Measurements from ENCODE around the gene SOX10. TPM values are rescaled to one million over a fixed set of nuclear protein-coding genes. Genes with fewer than 3 reads are reported as not detected.

The SOX10 gene
- total and polyA plus RNA-seq, 8 donors = 0.06 to 0.96 (median 0.30) TPM

- DNase-seq (no peak), FAIRE-seq (no peak), ATAC-seq (no peak)
- no peak for TF ChIP-seq CTCF (IDR thresholded peaks at IDR 0.05)
- Histone ChIP-seq H3K27me3 (no peaks in the 10 kb centered on the region), H3K4me1 (peaks cover 0 to 3% (median 0%) of the 10 kb centered on the region in 3 donors), H3K9me3 (no peaks in the 10 kb centered on the region), H3K27ac (no peak overlapping the region), H3K36me3 (no peaks in the 10 kb centered on the region), H3K4me3 (no peak overlapping the region)
- WGBS, 2 donors = 93 to 94% methylated on average over 7 of the region's 7 CpGs
- intact Hi-C loops (cut with DNase I) = no loop called here
These were observed 6.5 kb upstream of the SOX10 start for GRCh38 chr22:37990862-37991261.

DNA sequence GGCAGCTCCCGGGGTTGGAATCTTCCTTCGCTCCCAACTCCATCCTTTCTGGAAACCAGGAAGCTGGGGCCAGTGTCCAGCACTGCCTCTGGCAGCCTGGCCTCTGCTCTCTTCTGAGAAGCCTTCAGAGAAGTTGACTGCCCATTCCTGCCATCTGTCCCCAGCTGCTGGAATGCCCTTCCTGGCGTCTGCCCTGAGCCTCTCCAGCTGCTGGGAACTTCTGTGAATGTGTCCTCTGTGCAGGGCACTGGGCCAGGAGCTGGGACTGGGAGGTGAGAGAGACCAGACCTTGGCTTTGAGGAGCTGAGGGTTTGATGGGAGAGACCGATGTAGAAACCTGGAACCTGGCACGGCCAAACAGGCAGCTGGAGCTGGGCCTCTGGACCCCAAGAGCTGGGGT lies 5.9 kb upstream of the SOX10 start:
- TF ChIP-seq CTCF (IDR thresholded peaks at IDR 0.05) = no peak
- no peaks in the 10 kb centered on the region for H3K27me3 ChIP-seq
- H3K4me3 ChIP-seq = no peak overlapping the region
- no peaks in the 10 kb centered on the region for H3K9me3 ChIP-seq
- H3K36me3 ChIP-seq = no peaks in the 10 kb centered on the region
- no peak for DNase-seq
- no peak for ATAC-seq
- no peak overlapping the region for H3K27ac ChIP-seq
- FAIRE-seq = no peak
- peaks cover 0 to 3% (median 0%) of the 10 kb centered on the region in 3 donors for H3K4me1 ChIP-seq
- 71 to 72% methylated on average over 5 of the region's 5 CpGs for WGBS, 2 donors
- intact Hi-C loops (cut with DNase I) = no loop called here

DNA sequence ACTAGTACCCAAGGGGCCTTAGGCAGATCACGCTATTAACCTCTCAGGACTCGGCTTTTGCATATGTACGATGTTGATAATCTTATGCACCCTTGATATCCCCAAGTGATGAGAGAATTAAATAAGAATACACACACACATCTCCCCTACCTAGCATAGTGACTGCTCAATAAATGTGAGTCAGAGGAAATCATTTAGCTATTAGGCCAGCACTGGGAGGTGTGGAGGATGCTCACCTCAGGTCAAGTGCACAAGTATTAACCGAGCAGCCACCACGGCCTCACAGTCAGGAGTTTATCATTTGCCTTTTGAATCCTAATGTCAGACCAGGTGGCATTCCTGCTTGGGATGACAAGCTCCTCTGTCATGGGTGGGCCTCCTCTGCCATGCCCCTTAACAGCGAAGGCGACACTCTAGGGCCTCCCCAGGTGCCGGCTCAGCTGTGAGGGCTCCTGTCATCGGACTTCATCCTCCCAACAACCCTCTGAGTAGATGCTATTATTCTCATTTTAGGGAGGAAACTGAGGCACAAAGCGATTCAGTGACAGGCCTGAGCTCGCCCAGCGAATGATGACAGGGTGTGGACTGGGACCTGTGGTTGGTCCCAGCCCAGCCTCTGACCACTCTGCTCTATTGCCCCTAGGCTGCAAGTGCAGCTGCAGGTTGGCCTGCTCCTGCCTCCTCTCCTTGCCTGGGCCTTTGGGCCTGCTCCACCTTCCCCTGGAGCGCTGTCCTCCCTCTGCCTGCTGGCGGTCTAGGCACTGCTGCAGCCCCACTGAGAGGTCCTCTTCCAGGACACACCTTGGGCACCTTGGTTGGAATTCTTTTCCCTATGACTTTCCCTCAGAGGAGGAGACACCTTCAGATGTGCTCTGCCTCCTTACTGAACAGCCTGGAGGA lies 5.0 kb upstream of the SOX10 start:
- no peak overlapping the region for H3K4me3 ChIP-seq
- H3K9me3 ChIP-seq = no peaks in the 10 kb centered on the region
- ATAC-seq (no peak), FAIRE-seq (no peak), DNase-seq (no peak)
- intact Hi-C loops (cut with DNase I) = no loop called here
- H3K27me3 ChIP-seq = no peaks in the 10 kb centered on the region
- peaks cover 0 to 3% (median 0%) of the 10 kb centered on the region in 3 donors for H3K4me1 ChIP-seq
- no peak overlapping the region for H3K27ac ChIP-seq
- WGBS, 2 donors = 90 to 91% methylated on average over 14 of the region's 14 CpGs
- TF ChIP-seq CTCF (IDR thresholded peaks at IDR 0.05) = no peak
- no peaks in the 10 kb centered on the region for H3K36me3 ChIP-seq

DNA sequence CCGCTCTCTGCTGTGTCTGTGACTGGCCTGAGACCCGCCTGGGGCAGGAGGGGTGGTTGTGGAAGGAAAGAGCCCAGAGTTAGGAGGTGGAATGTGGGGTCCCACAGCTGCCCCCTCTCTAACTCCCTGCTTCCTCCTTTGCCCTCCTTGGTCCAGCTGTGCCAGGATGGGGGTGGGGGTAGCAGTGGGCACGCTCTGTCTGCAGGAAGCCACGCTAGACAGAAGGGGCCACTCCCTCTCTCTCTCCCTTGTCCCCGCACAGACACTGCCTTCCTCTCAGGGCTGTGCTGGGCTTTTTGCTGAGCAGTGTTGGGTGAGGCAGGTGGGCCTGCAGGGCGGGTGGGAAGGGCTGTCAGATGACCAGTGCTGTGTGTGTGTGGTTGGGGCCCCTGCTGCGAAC lies 2.0 kb upstream of the SOX10 start:
- H3K9me3 ChIP-seq = no peaks in the 10 kb centered on the region
- DNase-seq (no peak), ATAC-seq (peak in 1 of 4 donors; percentile 4), FAIRE-seq (no peak)
- H3K4me1 ChIP-seq = no peaks in the 10 kb centered on the region
- no peak overlapping the region for H3K4me3 ChIP-seq
- intact Hi-C loops (cut with DNase I) = no loop called here
- H3K27ac ChIP-seq = no peak overlapping the region
- H3K36me3 ChIP-seq = no peaks in the 10 kb centered on the region
- H3K27me3 ChIP-seq = no peaks in the 10 kb centered on the region
- 84 to 88% methylated on average over 6 to 7 of the region's 7 CpGs for WGBS, 2 donors
- TF ChIP-seq CTCF (IDR thresholded peaks at IDR 0.05) = no peak

DNA sequence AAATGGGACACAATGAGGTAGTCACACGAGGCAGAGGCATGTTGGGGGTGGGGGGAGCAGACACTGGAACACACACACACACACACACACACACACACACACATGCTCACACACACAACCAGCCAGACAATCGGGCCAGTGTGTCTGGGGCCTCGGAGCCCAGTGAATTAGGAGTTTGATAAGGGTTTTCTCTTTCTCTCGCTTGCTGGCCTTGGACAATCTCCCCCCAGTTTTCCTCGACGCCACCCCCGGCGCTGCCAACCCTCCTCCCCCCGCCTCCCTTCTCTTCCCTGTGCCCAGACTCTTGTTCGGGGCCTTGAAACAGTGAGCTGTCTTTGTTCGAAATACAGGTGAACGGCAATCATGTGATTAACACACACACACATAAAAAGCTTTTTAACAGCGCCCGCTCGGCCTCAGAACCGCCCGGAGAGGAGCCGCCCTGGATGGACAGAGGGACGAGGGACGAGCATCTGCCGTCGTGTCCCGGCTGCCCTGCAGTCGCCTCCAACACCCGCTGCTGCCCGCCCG lies 1.5 kb upstream of the SOX10 start:
- no peak overlapping the region for H3K27ac ChIP-seq
- H3K4me3 ChIP-seq = no peak overlapping the region
- TF ChIP-seq CTCF (IDR thresholded peaks at IDR 0.05) = no peak
- intact Hi-C loops (cut with DNase I) = no loop called here
- ATAC-seq = peak in 3 of 4 donors; percentile 14 to 40 (median 32)
- no peaks in the 10 kb centered on the region for H3K36me3 ChIP-seq
- FAIRE-seq = no peak
- no peaks in the 10 kb centered on the region for H3K9me3 ChIP-seq
- no peaks in the 10 kb centered on the region for H3K4me1 ChIP-seq
- 62 to 64% methylated on average over 23 to 27 of the region's 27 CpGs for WGBS, 2 donors
- peak in 1 of 6 donors; percentile 28 for DNase-seq
- no peaks in the 10 kb centered on the region for H3K27me3 ChIP-seq
